Natural killer cell (primary cell): Measurements from ENCODE around the gene FAM161B. TPM values are rescaled to one million over a fixed set of nuclear protein-coding genes. Genes with fewer than 3 reads are reported as not detected.
A peak's percentile ranks its signal among the peaks of the same experiment; 100 is the strongest.

Experiments used
- ATAC-seq, 3 donors: fragments of 150-1000 bp in 2 of 3; fragments of 200-7000 bp in 1 of 3; cut with Tn5 transposase; 1 replicate in 1 of 3; 2 replicates in 2 of 3; pipeline ENCODE4 v1.10.0; 2021; ENCODE audit warnings: mild to moderate bottlenecking in 2 of 3, moderate library complexity in 2 of 3
- DNase-seq, 2 donors: peaks; one replicate each; pipeline versions ENCODE4 v3.0.0 to v3.0.0-alpha.2; 2013 to 2021; ENCODE audit warnings: mixed read lengths in 1 of 2
- H3K27ac ChIP-seq: one replicate; pipeline ENCODE4 v1.5.1; 2013; ENCODE audit warnings: mild to moderate bottlenecking, low read length
- H3K27me3 ChIP-seq: one replicate; pipeline ENCODE4 v1.6.1; 2013; ENCODE audit warnings: low read length; ENCODE audit not compliant: control insufficient read depth, insufficient read depth
- H3K36me3 ChIP-seq: one replicate; pipeline ENCODE4 v1.6.1; 2013; ENCODE audit warnings: low read length; ENCODE audit not compliant: control insufficient read depth, insufficient read depth
- H3K4me1 ChIP-seq: one replicate; pipeline ENCODE4 v1.6.1; 2013; ENCODE audit warnings: low read length; ENCODE audit not compliant: control insufficient read depth, insufficient read depth
- H3K4me3 ChIP-seq: one replicate; pipeline ENCODE4 v1.5.1; 2013; ENCODE audit warnings: low read length
- H3K9me3 ChIP-seq: one replicate; pipeline ENCODE4 v1.6.1; 2013; ENCODE audit warnings: low read length; ENCODE audit not compliant: control insufficient read depth, insufficient read depth
- H3K27ac Mint-ChIP-seq, 2 donors: one replicate each; pipeline ENCODE4 v1.8.0; 2022; ENCODE audit warnings: mild to moderate bottlenecking in 2 of 2, mixed read lengths in 2 of 2, moderate library complexity in 1 of 2
- H3K27me3 Mint-ChIP-seq, 2 donors: one replicate each; pipeline ENCODE4 v1.8.0; 2022; ENCODE audit warnings: low read depth in 2 of 2, mixed read lengths in 2 of 2
- H3K36me3 Mint-ChIP-seq: one replicate; pipeline ENCODE4 v1.8.0; 2022; ENCODE audit warnings: mixed read lengths
- H3K4me1 Mint-ChIP-seq, 2 donors: one replicate each; pipeline ENCODE4 v1.8.0; 2022; ENCODE audit warnings: mixed read lengths in 2 of 2
- H3K4me3 Mint-ChIP-seq: one replicate; pipeline ENCODE4 v1.8.0; 2022; ENCODE audit warnings: mild to moderate bottlenecking, moderate library complexity, mixed read lengths
- H3K9me3 Mint-ChIP-seq, 2 donors: one replicate each; pipeline ENCODE4 v1.8.0; 2022; ENCODE audit warnings: mixed read lengths in 2 of 2
- WGBS: methylation state at CpG from one replicate; pipeline ENCODE4 v1.1.7; 2013; ENCODE audit warnings: missing lambda C conversion rate; ENCODE audit not compliant: insufficient coverage; 5-methylcytosine and 5-hydroxymethylcytosine counted together
- intact Hi-C: fragments of 100-400 bp; cut with micrococcal nuclease; formaldehyde crosslinking; loops from one replicate; pipeline ENCODE4 v1.14.2; 2022
- total RNA-seq, 4 donors: library from RNA; stranded (reverse); fragments of 120-200 nt in 1 of 4; gene quantifications; one replicate each; pipeline versions ENCODE4 v1.2.3 to v1.2.4, GENCODE V29; 2013 to 2022
- TF ChIP-seq, protein P1 (sequence below): fragments of 200-600 bp; IDR thresholded peaks from one replicate; pipeline ENCODE4 v1.8.0; 2022; ENCODE audit warnings: antibody characterized with exemption

Gene FAM161B
- total RNA-seq, 3 donors from 2014 or later (not counting 1 experiment from before 2014, with no cell fraction given): 2.5 to 4.8 (median 3.1) TPM

DNA sequence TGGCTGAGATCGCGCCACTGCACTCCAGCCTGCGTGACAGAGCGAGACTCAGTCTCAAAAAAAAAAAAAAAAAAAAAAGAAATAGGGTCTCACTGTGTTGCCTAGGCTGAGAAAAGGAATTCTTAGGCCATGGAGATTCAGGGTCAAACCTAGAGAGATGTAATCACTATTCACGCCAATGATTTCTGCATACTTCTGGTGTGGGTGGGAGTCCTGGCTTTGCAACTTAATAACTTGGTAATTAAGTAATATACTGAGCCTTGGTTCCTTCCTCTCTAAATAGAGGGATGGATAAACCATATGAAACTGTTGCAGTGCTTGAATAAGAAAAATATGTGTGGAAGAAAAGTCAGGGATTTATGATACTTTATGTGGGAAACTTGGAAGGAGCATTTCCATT lies 60.5 kb downstream of the FAM161B start:
- Mint-ChIP-seq H3K36me3 (no peaks in the 10 kb centered on the region), H3K4me3 (no peak overlapping the region), H3K4me1 (peaks cover 42 to 53% of the 10 kb centered on the region in 2 donors), H3K27ac (peak overlapping the region; percentile 99), H3K27me3 (no peaks in the 10 kb centered on the region), H3K9me3 (no peaks in the 10 kb centered on the region)
- DNase-seq: no peak
- ATAC-seq: no peak
- Histone ChIP-seq H3K9me3 (no peaks in the 10 kb centered on the region), H3K27me3 (no peaks in the 10 kb centered on the region), H3K36me3 (peaks cover 12% of the 10 kb centered on the region), H3K27ac (no peak overlapping the region), H3K4me3 (no peak overlapping the region), H3K4me1 (peaks cover 13% of the 10 kb centered on the region)
- TF ChIP-seq, protein P1, sequence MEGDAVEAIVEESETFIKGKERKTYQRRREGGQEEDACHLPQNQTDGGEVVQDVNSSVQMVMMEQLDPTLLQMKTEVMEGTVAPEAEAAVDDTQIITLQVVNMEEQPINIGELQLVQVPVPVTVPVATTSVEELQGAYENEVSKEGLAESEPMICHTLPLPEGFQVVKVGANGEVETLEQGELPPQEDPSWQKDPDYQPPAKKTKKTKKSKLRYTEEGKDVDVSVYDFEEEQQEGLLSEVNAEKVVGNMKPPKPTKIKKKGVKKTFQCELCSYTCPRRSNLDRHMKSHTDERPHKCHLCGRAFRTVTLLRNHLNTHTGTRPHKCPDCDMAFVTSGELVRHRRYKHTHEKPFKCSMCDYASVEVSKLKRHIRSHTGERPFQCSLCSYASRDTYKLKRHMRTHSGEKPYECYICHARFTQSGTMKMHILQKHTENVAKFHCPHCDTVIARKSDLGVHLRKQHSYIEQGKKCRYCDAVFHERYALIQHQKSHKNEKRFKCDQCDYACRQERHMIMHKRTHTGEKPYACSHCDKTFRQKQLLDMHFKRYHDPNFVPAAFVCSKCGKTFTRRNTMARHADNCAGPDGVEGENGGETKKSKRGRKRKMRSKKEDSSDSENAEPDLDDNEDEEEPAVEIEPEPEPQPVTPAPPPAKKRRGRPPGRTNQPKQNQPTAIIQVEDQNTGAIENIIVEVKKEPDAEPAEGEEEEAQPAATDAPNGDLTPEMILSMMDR: no peak
- 97% methylated on average over 5 of the region's 5 CpGs for WGBS
- intact Hi-C loops: loop anchor here (5.0 to 10.0 kb wide), 2 partner anchors 125 to 137 kb away; partner anchors contain the start of genes BBOF1 and ENTPD5

DNA sequence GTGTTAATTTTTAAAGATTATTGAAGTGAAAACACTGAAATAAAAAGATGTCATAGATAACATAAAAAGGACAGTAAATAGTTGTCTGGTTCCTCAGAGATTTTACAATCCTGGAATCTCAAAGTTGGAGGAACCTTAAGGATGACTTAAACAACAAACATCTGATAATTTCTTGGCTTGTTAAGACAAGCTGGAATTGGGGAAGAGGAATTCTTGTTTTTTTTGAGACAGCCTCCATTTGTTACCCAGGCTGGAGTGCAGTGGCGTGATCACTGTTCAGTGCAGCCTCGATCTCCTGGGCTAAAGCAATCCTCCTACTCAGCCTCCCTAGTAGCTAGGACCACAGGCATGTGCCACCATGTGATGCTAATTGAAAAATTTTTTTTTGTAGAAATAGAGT lies 60.9 kb downstream of the FAM161B start:
- Histone ChIP-seq H3K4me1 (peaks cover 13% of the 10 kb centered on the region), H3K4me3 (no peak overlapping the region), H3K9me3 (no peaks in the 10 kb centered on the region), H3K27me3 (no peaks in the 10 kb centered on the region), H3K27ac (no peak overlapping the region), H3K36me3 (peaks cover 8% of the 10 kb centered on the region)
- Mint-ChIP-seq H3K4me1 (peaks cover 42 to 54% of the 10 kb centered on the region in 2 donors), H3K27ac (peak overlapping the region; percentile 99), H3K9me3 (no peaks in the 10 kb centered on the region), H3K36me3 (no peaks in the 10 kb centered on the region), H3K4me3 (peak overlapping the region; percentile 14), H3K27me3 (no peaks in the 10 kb centered on the region)
- 90% methylated on average over 2 of the region's 2 CpGs for WGBS
- DNase-seq (no peak), ATAC-seq (no peak)
- intact Hi-C loops: loop anchor here (5.0 to 10.0 kb wide), 2 partner anchors 126 to 137 kb away; partner anchors contain the start of genes BBOF1 and ENTPD5
- TF ChIP-seq, protein P1: no peak

DNA sequence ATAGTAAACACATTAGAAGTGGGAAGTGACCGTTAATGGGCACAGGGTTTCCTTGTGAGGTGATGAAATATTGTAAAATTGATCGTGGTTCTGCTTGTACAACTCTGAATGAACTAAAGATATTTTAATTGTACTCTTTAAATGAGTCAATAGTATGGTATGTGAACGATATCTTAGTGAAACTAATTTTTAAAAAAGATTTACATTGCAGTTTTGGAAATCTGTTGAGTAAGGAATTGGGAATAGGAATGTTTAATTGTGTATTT lies 61.5 kb downstream of the FAM161B start:
- no peaks in the 10 kb centered on the region for H3K27me3 ChIP-seq
- TF ChIP-seq, protein P1: no peak
- peaks cover 2% of the 10 kb centered on the region for H3K36me3 ChIP-seq
- peak overlapping the region; percentile 97 for H3K27ac ChIP-seq
- Mint-ChIP-seq H3K36me3 (no peaks in the 10 kb centered on the region), H3K27me3 (no peaks in the 10 kb centered on the region), H3K4me3 (peak overlapping the region; percentile 96), H3K27ac (peak overlapping the region; percentile 99), H3K9me3 (no peaks in the 10 kb centered on the region), H3K4me1 (peaks cover 42 to 54% of the 10 kb centered on the region in 2 donors)
- H3K4me1 ChIP-seq: peaks cover 13% of the 10 kb centered on the region
- 51% methylated on average over 3 of the region's 3 CpGs for WGBS
- ATAC-seq (no peak), DNase-seq (no peak)
- intact Hi-C loops: loop anchor here (5.0 to 10.0 kb wide), 2 partner anchors 126 to 136 kb away; partner anchors contain the start of genes BBOF1 and ENTPD5
- H3K4me3 ChIP-seq: no peak overlapping the region
- H3K9me3 ChIP-seq: no peaks in the 10 kb centered on the region
